NCI-H748 (cell line): ENCODE results near the gene NUDCD3.
"Not testable (repeated sequence)": the region's sequence is repeated elsewhere in the genome, so short reads cannot be mapped to it uniquely, and the experiment has no call there.

Experiments
- DNase-seq: peaks from one replicate; lab custom pipeline; 2025; ENCODE audit not compliant: unreplicated experiment; lab: John Stamatoyannopoulos, UW

NUDCD3 gene

DNA sequence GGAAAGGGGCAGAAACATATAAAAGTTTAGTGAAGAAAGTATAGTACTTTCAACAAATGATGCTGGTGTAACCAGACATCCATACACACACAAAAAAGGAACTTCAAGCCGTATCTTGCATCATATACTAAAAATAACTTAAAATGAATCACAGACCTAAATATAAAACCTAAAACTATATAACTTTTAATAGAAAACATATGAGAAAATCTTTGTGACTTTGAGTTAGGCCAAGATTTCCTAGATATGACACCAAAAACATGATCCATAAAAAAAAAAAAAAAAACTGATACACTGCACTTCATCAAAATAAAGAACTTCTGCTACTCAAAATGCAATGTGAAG is 40.9 kb downstream of the NUDCD3 start:
- no peak for DNase-seq

DNA sequence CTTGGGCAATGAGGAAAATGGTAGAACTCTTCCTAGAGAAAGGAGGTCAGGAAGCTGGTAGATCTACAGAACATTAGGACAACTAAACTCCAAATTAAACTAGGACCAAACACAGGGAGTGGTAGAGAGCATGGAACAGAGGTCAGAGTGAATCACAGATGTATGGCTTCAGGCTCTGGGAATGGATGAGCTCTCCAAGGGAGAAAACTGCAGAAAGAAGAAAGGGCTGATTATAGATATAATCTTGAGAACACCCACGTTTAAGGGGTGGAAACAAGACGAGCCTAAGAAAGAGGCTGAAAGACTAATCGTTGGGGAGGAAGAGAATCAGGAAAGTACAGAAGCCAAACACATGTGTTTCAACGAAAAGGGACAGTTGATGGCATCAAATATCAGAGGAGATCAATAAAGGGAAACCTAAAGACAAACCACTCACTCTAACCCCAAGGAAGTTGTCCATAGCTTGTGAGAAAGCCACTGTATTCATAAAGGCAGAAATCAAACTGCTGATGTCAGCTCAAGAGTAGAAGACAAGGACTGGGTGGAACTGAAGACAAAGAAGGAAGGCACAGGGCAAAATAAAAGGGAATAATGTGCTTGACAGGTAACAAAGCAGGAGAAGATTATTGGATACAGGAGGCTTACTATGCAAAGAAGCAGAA is 41.4 kb downstream of the NUDCD3 start:
- no peak for DNase-seq

DNA sequence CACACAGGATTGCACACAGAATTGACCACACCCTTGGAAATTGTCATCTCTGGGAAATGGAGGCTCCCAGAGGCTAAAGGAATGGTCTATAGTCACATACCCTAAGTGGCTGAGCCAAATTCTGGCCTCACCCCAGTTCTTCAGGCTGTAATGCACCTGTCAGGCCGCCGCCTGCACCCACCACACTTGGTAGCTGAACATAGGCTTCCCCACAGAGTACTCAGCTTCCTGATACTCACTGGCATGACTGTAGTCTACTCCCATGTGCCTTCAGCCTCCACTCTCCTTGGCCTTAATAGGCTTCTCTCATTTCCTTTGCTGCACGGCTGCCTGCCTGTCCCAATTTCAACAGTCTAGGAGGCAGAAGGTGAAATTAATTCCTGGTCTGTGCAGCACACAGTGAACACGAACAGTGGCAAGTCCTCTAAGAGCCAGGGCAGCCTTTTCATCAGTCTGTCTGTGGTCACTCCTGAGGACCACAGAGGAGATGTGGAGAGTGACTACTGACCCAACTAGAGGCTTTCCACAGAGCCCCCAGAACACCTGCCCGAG is 42.5 kb downstream of the NUDCD3 start:
- no peak for DNase-seq

DNA sequence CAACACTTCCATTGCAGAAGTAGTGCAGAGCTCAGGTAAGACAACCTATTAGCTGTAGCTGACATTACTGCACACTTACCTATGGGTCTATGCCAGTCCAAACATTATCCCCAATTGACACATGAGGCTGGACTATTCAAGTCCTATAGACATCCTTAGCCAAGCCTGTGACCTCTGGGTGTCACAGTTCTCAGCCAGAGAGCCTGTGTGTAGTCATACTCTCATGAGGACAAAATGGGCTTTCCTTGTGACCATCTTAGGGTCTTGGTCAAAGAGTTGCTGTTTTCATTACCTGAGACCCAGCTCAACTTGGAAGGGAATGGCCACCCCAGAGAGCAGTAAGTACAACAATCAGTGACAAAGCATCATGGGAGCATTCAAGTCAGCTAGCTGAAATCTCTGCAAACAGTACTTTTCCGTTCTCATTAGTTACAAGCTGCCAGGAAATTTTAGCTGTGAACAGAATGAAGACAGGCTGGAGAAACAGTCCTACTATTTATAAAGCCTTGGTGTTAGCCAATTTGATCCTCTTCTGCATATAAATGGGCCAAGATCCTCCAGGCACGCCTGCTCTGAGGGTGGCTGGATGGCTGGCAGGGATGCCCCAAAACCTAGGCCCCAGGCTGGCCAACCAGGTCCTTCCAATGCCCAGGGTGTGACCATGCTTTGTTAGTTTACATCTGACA is 44.3 kb downstream of the NUDCD3 start:
- DNase-seq, result no peak

DNA sequence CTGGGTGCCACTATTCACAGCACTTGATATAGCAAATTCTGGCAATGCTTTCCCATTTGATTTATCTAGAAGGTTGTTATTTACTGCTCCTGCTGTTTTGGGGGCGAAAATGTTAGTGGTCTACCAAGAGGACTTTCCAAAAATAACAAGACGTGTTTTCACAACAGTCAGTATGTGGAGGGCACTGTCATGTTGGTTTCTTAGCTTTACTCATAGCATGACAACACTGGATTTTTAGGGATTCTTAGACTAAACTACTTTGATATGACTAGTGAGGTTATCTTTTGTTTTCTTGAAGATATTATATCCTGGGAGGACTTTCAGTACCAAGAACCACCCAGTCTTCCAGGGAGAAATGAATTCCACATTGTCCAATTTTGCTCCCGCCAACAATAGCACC is 49.4 kb downstream of the NUDCD3 start:
- no peak for DNase-seq

DNA sequence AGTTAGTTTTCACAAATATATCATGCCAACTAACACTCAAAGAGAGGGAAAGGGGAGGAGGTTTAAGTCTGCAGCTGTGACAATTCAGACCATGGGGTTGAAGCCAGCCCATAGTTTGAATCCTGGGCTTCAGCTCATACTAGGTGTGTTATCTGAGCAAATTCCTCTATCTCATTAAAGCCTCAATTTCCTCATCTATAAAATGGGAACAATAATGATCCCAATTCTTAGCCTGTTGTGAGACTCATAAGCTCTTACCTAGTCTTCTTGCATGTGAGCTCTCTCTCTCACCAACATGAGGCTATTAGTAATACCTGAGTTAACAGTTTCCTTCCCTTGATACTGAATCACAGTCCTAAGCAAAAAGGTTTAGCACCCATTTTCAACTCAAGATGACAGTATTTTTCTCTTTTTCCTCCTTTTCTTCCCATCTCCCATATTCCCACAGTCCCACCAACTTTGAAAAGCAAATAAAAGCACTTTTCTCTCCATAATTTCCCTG is 49.8 kb downstream of the NUDCD3 start:
- no peak for DNase-seq

DNA sequence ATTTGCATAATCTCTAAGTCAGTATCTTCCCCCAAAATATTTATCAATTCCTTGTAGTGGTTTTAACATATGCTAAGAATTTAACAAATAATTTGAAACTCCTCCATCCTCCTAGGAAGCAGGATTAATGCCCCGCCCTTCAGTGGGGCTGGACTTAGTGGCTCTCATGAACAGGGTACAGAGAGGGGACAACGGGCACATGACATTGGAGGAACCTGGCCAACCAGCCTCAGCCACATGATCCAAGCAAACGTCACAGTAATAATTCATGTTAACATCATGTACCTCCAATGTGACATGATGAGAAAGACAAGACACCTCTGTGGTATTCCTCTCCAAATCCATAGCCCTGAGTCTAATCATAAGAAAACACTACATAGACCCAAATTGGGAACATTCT is 50.5 kb downstream of the NUDCD3 start:
- no peak for DNase-seq

DNA sequence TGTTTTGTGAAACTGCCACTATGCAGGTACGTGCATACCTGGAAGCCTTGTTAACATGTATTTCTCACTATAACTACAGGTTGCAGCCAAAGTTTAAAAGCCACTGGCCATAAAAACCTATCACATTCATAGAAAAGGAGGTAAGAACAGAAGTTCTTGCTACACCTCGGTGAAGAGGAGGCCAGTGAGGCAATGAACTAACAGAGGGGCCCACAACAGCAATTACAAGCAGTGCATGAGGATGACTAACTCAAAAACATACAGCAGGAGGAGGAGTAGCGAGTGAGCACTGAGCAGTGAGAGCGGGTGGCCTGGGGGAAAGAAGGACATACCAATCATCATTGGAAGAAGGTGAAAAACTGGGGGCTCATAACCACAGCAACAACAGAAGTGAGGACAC is 51.6 kb downstream of the NUDCD3 start:
- no peak for DNase-seq

DNA sequence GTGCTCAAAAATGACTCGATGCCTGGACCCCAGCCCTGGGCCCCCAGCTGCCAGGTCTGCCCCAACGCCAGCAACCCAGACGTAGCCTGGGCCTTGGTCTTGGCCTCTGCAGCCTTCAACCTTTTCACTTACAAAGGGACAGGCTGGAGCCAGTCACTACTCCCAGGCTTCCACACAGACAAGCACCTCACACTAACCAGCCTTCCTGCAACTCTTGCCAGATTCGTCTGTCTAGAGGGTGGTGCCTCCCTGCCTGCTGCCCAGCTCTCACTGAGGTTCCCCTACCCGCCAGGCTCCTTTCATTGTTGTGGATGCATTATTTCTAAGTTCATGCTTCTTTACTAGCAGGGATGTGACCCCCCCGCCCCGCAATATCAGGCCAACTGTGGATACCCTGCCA is 56.3 kb downstream of the NUDCD3 start:
- DNase-seq, result no peak

DNA sequence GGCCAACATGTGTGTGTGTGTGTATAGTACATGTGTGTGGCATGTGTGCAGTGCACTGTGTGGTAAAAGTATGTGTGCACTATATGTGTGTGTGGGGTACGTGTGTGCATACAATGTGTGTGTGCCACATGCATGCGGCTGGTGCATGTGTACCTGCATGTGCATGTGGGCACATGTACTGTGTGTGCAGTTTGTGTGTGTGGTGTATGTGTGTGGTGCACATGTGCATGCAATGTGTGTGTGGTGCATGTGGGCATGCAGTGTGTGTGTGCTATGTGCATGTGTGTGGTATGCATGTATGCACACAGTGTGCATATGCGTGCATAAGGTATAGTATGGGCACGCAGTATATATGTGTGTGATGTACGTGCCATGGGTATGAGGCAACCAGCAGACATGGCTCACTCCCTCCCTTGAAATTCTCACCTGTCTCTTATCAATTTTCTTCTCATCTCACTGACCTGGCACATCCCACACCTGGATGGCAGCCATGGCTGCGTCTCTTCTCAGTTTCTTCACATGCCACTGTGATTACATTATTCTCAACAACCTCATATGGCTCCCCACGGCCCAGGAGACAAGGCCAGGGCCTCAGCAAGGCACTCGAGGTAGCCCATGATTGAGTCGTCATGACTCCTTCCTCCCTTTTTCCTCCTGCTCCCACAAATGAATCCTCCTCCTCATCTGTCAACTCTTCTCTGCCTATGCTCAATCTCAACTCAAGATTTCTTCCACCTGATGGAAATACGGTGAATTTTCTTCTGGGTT is 57.0 kb downstream of the NUDCD3 start:
- no peak for DNase-seq

DNA sequence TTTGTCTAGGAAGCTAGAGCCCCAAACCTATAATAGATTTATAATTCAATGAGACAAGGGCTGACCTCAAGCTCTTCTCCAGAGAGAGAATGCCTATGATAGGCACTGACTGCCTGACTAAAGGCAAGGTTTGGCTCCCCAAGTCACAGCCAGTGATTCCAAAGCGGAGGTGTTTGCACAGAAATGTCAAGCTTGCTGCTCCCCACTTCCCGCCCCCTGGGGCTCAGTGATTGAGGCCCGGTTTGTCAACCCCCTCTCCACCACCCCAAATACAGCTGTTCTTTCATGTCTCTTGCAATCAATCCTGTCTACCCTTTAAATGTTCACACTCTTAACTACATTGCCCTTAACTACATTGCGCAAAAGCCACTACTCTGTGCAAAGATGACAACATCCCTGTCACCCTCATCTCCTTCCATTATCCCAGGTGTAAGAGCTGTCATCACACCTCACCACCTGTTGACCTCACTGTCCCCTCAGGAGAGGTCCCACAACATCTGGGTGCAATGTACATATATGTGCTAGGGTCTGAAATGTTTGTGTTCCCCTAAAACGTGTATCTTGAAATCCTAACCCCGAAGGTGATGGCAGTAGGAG is 58.0 kb downstream of the NUDCD3 start:
- DNase-seq, result no peak

DNA sequence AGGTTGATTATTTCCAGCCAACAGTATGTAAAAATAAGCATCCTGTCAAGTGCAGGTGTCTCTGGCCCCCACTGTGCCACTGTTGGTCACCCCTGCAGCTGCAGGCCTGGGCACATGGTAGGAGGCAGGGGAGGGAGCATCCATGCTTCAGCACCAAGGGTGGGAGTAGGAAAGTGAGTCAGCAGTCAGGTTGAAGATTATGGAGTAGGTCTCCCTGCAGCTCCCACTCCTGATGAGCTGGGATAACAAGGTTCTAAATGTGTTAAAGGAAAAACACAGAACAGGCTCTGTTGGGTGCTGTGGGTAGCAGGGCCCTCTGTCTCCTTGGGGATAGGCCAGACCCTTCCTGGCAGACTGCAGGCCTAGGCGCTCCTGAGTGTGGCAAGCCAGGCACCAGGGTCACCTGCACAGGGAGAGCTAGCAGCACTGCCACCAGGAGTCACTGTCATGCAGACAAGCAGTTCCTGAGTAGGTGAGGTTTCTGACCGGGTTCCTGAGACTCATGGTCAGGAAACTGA is 59.3 kb downstream of the NUDCD3 start:
- DNase-seq, result peak; percentile 20

DNA sequence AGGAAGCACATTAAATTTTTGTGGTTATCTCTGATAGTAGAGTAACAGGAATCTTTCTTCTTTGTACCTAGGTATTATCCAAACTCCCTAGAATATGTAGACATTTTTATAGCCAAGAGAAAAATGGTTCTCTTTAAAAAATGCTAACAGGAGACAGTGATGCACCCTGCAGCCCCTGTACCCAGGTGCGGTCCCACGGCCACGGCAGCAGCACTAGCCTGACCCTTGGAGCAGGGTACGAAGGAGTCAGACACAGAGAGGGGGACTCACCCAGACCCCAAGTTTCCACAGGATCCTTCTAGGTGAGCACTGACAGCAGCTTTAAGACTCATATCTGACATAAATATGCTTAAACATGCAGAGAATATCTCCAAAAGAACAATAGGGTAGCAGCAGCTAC is 60.4 kb downstream of the NUDCD3 start:
- DNase-seq, result no peak

DNA sequence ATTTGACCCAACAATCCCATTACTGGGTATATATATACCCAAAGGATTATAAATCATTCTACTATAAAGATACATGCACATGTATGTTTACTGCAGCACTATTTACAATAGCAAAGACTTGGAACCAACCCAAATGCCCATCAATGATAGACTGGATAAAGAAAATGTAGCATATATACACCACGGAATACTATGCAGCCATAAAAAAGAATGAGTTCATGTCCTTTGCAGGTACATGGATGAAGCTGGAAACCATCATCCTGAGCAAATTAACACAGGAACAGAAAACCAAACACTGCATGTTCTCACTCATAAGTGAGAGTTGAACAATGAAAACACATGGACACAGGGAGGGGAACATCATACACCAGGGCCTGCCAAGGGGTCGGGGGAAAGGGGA is 65.7 kb downstream of the NUDCD3 start:
- not testable (repeated sequence) for DNase-seq

DNA sequence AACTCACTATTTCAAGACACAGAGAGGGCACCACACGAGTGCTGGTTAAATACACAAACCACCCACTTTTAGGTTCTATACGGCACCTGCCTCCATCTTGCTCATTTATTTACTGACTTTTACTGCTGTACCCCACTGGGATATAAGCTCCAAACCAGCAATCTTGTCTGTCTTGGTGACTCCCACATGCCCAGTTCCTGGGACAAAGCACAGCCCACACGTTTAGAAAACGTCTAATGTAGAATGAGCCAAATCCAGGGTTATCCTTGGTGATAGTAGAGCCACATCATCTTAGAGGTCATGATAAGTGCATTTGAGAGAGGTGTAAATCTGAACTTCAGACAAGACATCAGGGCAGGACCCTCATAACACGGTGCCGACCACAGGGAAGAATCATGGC is 73.5 kb downstream of the NUDCD3 start:
- no peak for DNase-seq

DNA sequence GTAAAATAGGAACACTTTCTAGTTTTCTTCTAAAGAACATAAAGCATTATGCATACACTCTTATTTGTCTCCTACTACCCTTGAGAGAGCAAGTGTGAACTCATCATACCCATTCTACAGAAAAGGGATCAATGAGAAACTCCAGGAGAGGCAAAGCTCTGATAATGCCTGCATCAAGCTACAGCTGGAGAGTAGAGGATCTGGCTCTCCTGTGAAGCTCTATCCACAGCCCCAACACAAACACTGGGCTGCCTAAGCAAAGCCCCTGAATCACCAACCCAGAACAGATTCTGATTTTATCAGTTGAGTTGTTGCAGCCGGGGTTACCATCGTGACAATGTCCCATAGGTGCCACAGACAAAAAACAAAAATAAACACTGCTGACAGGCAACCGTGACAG is 74.9 kb downstream of the NUDCD3 start:
- DNase-seq, result no peak

DNA sequence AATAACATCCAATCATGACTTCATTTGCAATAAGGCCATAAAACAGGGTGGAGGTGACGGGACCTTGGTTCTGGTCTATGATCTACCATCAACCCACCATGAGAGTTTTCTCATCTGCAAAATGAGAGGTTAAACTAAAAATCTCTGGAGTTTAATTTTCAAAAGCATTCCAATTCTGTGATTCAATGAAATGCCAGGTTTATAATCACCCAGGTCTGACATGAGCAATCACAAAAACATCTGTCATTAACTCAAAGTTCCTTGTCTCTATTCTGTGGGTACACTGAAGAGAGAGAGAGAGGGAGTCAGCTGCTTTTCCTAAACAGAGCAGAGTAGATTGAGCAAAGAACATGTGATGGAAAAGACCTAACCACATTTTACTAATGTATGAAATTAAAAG is 75.4 kb downstream of the NUDCD3 start:
- no peak for DNase-seq

DNA sequence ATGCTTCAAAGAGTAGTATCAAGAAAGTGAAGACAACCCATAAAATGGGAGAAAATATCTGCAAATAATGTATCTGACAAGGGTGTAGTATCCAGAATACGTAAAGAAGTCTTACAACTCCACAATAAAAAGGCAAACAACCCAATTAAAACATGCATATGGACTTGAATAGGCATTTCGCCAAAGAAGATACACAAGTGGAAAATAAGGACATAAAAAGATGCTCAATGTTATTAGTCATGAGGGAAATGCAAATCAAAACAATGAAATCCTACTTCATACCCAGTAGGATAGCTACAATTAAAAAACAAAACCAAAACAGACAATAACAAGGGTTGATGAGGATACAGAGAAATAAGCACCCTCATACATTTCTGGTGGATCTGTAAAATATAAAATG is 79.2 kb downstream of the NUDCD3 start:
- DNase-seq, result no peak

DNA sequence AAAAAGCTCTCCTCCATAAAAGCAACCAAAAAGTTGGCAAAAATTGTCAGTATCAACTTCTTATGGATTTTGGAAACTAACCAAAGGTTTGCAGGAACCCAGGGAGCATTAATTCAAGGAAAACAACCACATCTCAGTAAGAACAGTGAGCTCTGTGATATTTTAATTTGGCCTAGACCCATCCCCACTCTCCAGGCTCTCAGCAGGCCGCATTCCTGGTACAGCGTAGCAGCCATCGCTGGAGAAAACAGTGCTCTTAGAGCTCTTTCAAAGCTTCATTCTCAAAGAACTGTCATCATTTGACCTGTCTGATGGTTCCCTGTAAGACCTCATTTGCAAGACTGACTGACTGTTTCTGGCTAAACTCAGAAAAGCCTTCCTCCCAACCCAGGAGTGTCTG is 81.9 kb downstream of the NUDCD3 start:
- no peak for DNase-seq

DNA sequence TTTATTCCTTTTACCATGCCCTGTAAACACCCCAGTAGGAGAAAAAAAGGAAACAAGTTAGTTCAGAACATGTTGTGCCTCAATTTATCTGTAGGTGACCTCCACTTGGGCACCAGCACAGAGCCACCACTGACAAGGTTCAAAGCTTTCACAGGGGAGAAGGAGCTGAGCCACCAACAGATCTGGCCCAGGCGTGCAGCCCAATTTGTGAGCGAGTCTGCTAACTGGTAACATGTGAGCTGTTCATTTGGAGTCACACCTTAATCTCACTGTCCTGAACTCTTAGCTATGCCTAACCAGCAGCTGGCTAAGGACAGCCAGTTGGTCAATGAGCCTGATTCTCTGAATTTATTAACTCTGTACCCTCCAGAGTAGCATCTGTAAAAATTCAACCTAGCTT is 86.7 kb downstream of the NUDCD3 start:
- DNase-seq, result no peak

DNA sequence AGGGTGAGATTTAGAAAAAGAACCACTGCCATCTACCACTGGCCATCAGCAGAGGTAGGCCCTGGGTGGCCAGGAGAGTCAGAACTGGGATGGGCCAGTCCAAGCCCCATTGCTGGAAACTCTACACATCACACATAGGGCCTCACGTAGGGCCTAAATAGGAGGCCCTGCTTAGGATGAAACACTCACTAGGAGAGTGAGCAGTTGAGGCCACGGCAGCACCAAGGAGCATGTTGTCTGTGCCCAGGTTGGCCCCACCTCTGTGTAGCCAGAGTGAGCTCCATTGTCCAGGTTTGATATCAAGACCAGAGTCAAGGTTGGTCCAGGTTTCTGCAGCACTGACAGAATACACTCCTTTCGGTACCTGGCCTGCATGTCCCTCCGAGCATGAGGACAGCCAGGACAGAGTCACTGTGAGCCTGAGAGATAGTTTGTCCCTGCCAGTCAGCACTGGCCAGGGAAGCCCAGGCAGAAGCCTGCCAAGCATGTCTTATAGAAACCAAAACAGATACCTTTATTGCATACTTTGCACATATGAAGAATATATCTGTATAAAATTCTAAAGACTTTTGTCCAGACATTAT is 87.2 kb downstream of the NUDCD3 start:
- no peak for DNase-seq
